OCI-LY1 (cell line): ENCODE measurements around the gene ZNF831.

Source experiments
- H2AFZ ChIP-seq: fragments of 200-600 bp; sonication (generic), shearing (Covaris generic); 2 replicates; pipeline ENCODE4 v1.6.0; 2014; ENCODE audit warnings: antibody characterized with exemption, mild to moderate bottlenecking, low read length
- H3F3A ChIP-seq: fragments of 200-600 bp; sonication (generic), shearing (Covaris generic); 2 replicates; pipeline ENCODE4 v1.6.0; 2014; ENCODE audit warnings: mild to moderate bottlenecking, antibody characterized with exemption, low read length, moderate library complexity; ENCODE audit not compliant: insufficient read depth
- H3K27ac ChIP-seq: fragments of 200-600 bp; sonication (generic); 2 replicates; pipeline ENCODE4 v1.5.1; 2014; ENCODE audit warnings: low read length, mixed run types, mild to moderate bottlenecking, low read depth; ENCODE audit not compliant: poor library complexity, severe bottlenecking
- H3K27me3 ChIP-seq: fragments of 200-600 bp; sonication (generic); 2 replicates; pipeline ENCODE4 v1.6.0; 2014; ENCODE audit warnings: antibody characterized with exemption, mild to moderate bottlenecking, low read length, moderate library complexity; ENCODE audit not compliant: insufficient read depth
- H3K36me3 ChIP-seq: fragments of 200-600 bp; sonication (generic); 2 replicates; pipeline ENCODE4 v1.6.1; 2014; ENCODE audit warnings: mild to moderate bottlenecking, antibody characterized with exemption, low read length, moderate library complexity, mixed read lengths; ENCODE audit not compliant: insufficient read depth
- H3K4me1 ChIP-seq: fragments of 200-600 bp; sonication (generic); 2 replicates; pipeline ENCODE4 v1.5.1; 2014; ENCODE audit warnings: mild to moderate bottlenecking, low read length, moderate library complexity; ENCODE audit not compliant: insufficient read depth, severe bottlenecking
- H3K4me2 ChIP-seq: fragments of 200-600 bp; sonication (generic), shearing (Covaris generic); 2 replicates; pipeline ENCODE4 v1.6.1; 2014; ENCODE audit warnings: low read length
- H3K4me3 ChIP-seq: fragments of 200-600 bp; sonication (generic); 2 replicates; pipeline ENCODE4 v1.5.1; 2014; ENCODE audit warnings: low read length, low read depth, mild to moderate bottlenecking, mixed read lengths; ENCODE audit not compliant: poor library complexity, severe bottlenecking
- H3K79me2 ChIP-seq: fragments of 200-600 bp; shearing (Covaris generic); 2 replicates; pipeline ENCODE4 v1.6.1; 2016; ENCODE audit warnings: mixed run types, low read length, mixed read lengths; ENCODE audit not compliant: insufficient read depth
- H3K9ac ChIP-seq: fragments of 200-600 bp; sonication (generic), shearing (Covaris generic); 2 replicates; pipeline ENCODE4 v1.6.1; 2014; ENCODE audit warnings: mild to moderate bottlenecking, low read length, mixed read lengths
- H3K9me2 ChIP-seq: fragments of 200-600 bp; sonication (generic), shearing (Covaris generic); 2 replicates; pipeline ENCODE4 v1.6.1; 2014; ENCODE audit warnings: low read depth, mild to moderate bottlenecking, low read length, mixed read lengths
- H3K9me3 ChIP-seq: fragments of 200-600 bp; shearing (Covaris generic); 2 replicates; pipeline ENCODE4 v1.6.1; 2014; ENCODE audit warnings: low read length, mixed read lengths
- H4K20me1 ChIP-seq: fragments of 200-600 bp; sonication (generic), shearing (Covaris generic); 2 replicates; pipeline ENCODE4 v1.6.0; 2016; ENCODE audit warnings: mild to moderate bottlenecking, low read length; ENCODE audit not compliant: insufficient read depth
- EZH2 ChIP-seq: fragments of 200-600 bp; sonication (generic), shearing (Covaris generic); IDR thresholded peaks from 2 replicates; pipeline ENCODE4 v1.8.0; 2017; ENCODE audit warnings: borderline replicate concordance, mixed run types, mild to moderate bottlenecking, antibody characterized with exemption, low read length, moderate library complexity, mixed read lengths
- TF ChIP-seq, protein P1 (sequence below): fragments of 200-600 bp; sonication (generic), shearing (Covaris generic); IDR thresholded peaks from 2 replicates; pipeline ENCODE4 v1.5.1; 2017; ENCODE audit warnings: mild to moderate bottlenecking, antibody characterized with exemption, low read length, moderate library complexity, mixed read lengths

The ZNF831 gene

DNA sequence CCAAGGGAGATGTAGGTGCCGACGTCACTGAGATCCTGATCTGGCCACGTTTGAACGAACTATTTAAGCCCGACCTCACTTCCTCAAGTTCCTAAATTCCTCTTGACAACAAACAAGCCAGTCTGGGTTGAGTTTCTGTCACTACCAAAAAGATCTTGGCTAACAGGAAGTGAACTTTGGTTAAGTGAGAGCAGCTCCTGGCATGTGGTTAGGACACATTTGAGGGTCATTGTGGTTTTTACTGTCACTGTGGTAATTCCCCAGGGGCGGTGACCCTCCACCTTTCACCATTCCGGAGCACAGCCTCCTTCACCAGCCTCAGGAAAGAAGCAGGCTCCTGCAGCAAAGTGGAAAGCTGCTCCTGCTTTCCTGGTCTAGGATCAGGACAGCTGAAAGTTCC, 43.1 kb upstream of the ZNF831 start:
- Histone ChIP-seq H3K9me3 (0 out of 2 replicates have a peak, but pooled peaks cover 4% of the 10 kb centered on the region), H3K27me3 (peaks cover 4% of the 10 kb centered on the region; the same call in 1 of the 2 replicates), H3K36me3 (no peaks in the 10 kb centered on the region; the same call in 1 of the 2 replicates), H3K4me2 (no peak overlapping the region), H3K27ac (no peak overlapping the region), H3K4me1 (no peaks in the 10 kb centered on the region), H3K4me3 (no peak overlapping the region), H3K9ac (no peak overlapping the region), H4K20me1 (no peaks in the 10 kb centered on the region), H2AFZ (no peak overlapping the region), H3K79me2 (no peaks in the 10 kb centered on the region), H3K9me2 (no peaks in the 10 kb centered on the region), H3F3A (no peaks in the 10 kb centered on the region)
- no peak for TF ChIP-seq EZH2
- TF ChIP-seq, protein P1, sequence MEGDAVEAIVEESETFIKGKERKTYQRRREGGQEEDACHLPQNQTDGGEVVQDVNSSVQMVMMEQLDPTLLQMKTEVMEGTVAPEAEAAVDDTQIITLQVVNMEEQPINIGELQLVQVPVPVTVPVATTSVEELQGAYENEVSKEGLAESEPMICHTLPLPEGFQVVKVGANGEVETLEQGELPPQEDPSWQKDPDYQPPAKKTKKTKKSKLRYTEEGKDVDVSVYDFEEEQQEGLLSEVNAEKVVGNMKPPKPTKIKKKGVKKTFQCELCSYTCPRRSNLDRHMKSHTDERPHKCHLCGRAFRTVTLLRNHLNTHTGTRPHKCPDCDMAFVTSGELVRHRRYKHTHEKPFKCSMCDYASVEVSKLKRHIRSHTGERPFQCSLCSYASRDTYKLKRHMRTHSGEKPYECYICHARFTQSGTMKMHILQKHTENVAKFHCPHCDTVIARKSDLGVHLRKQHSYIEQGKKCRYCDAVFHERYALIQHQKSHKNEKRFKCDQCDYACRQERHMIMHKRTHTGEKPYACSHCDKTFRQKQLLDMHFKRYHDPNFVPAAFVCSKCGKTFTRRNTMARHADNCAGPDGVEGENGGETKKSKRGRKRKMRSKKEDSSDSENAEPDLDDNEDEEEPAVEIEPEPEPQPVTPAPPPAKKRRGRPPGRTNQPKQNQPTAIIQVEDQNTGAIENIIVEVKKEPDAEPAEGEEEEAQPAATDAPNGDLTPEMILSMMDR, result no peak

DNA sequence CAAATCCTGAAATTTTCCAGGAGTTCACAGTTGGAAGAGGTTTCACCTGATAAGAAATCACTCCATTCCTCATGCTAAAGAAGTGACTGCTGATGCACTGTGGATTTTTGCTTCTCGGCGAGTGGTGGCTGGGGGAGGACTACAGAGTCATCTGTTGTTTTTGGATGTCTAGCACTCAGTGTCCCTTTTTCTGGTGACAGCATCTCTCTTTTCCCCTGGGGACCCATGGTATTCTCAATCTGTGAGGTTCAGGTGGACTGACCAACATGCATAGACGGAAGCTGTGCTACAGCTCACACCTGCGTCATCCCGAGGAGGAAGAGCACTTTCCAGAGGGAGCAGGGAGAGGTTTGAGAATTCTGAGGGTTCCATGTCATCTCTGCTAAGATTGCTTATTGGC, 42.7 kb upstream of the ZNF831 start:
- Histone ChIP-seq H3K27ac (no peak overlapping the region), H3K9me3 (0 out of 2 replicates have a peak, but pooled peaks cover 4% of the 10 kb centered on the region), H4K20me1 (no peaks in the 10 kb centered on the region), H3K9ac (no peak overlapping the region), H2AFZ (no peak overlapping the region), H3K9me2 (no peaks in the 10 kb centered on the region), H3F3A (no peaks in the 10 kb centered on the region), H3K36me3 (no peaks in the 10 kb centered on the region; the same call in 1 of the 2 replicates), H3K4me1 (no peaks in the 10 kb centered on the region), H3K4me3 (no peak overlapping the region), H3K4me2 (no peak overlapping the region), H3K27me3 (peaks cover 4% of the 10 kb centered on the region; the same call in 1 of the 2 replicates), H3K79me2 (no peaks in the 10 kb centered on the region)
- TF ChIP-seq EZH2, result no peak
- TF ChIP-seq, protein P1, result no peak

DNA sequence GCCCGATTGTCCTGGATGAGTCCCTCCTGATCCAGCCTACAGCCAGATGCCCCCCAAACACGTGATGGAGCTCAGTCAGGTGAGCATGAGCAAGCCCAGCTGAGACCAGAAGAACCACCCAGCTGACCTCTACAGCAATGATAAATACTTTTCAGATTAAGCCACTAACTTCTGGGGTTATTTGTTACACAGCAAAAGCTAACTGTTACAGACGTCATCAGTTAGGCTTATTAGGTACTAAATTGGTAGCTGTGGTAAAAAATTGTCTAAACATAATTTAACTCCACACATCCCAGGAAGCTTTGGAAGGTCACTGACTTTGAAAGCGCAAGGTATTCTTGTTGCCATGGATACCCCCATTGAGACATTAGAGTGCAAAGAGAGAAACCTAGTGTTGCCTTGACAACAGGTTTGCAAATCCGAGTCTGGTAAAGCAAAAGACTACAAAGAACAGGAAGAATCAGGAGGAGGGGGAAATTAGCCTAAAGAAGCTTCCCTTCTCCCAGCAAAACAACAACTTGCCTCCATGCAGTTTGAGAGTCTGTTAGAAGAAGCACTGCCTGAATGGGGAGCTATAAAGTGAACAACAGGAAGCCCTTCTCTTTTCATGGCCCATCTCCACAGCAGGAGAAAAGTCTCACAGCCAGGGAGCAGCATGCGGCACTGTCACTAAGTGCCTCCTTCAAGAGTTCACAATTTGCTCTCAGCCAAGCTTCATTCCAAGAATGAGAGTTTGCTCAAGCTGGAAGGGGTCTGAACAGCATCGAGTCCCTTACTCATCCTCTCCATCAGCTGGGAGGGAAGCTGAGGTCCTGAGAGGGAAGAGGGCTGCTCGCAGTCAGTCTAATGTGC, 41.7 kb upstream of the ZNF831 start:
- H3K4me3 ChIP-seq, result no peak overlapping the region
- H4K20me1 ChIP-seq, result no peaks in the 10 kb centered on the region
- peaks cover 4% of the 10 kb centered on the region; the same call in 1 of the 2 replicates for H3K27me3 ChIP-seq
- no peaks in the 10 kb centered on the region for H3K4me1 ChIP-seq
- H3K9me3 ChIP-seq, result 0 out of 2 replicates have a peak, but pooled peaks cover 4% of the 10 kb centered on the region
- H3K27ac ChIP-seq, result no peak overlapping the region
- no peak overlapping the region for H2AFZ ChIP-seq
- no peaks in the 10 kb centered on the region; the same call in 1 of the 2 replicates for H3K36me3 ChIP-seq
- no peak overlapping the region for H3K9ac ChIP-seq
- no peaks in the 10 kb centered on the region for H3K79me2 ChIP-seq
- H3F3A ChIP-seq, result no peaks in the 10 kb centered on the region
- no peak for TF ChIP-seq EZH2
- TF ChIP-seq, protein P1, result no peak
- no peak overlapping the region for H3K4me2 ChIP-seq
- no peaks in the 10 kb centered on the region for H3K9me2 ChIP-seq
